Glutamatergic neuron (in vitro differentiated cells): ENCODE measurements around the gene SRGAP3. TPM values are rescaled to one million over a fixed set of nuclear protein-coding genes. Genes with fewer than 3 reads are reported as not detected.

Experiments used
- DNase-seq: peaks from one replicate; pipeline ENCODE4 v3.0.0; 2022
- H3K27ac Mint-ChIP-seq: one replicate; pipeline ENCODE4 v1.8.0; 2020; ENCODE audit warnings: mild to moderate bottlenecking, mixed read lengths, inconsistent platforms; ENCODE audit not compliant: unreplicated experiment
- H3K27me3 Mint-ChIP-seq: one replicate; pipeline ENCODE4 v1.8.0; 2020; ENCODE audit warnings: mild to moderate bottlenecking, moderate library complexity, mixed read lengths, inconsistent platforms; ENCODE audit not compliant: unreplicated experiment
- H3K36me3 Mint-ChIP-seq: one replicate; pipeline ENCODE4 v1.8.0; 2020; ENCODE audit warnings: mild to moderate bottlenecking, mixed read lengths, inconsistent platforms; ENCODE audit not compliant: unreplicated experiment
- H3K4me1 Mint-ChIP-seq: one replicate; pipeline ENCODE4 v1.8.0; 2020; ENCODE audit warnings: mild to moderate bottlenecking, low read depth, mixed read lengths, inconsistent platforms; ENCODE audit not compliant: unreplicated experiment
- H3K4me3 Mint-ChIP-seq: one replicate; pipeline ENCODE4 v1.8.0; 2020; ENCODE audit warnings: mild to moderate bottlenecking, mixed read lengths, inconsistent platforms; ENCODE audit not compliant: unreplicated experiment
- H3K9me3 Mint-ChIP-seq: one replicate; pipeline ENCODE4 v1.8.0; 2020; ENCODE audit warnings: mild to moderate bottlenecking, moderate library complexity, mixed read lengths, inconsistent platforms; ENCODE audit not compliant: unreplicated experiment
- total RNA-seq: library from RNA; stranded (reverse); fragmentation: NEBNext Ultra II Directional; extraction: Animal tissue kit (Norgen Biotek cat#: 25700); gene quantifications from one replicate; pipeline ENCODE4 v1.2.1, GENCODE V29; 2021; ENCODE audit not compliant: unreplicated experiment
- TF ChIP-seq, protein P1 (sequence below): fragments of 200-600 bp; sonication (generic); IDR thresholded peaks from one replicate; pipeline ENCODE4 v1.5.0; 2021; ENCODE audit not compliant: partially characterized antibody, unreplicated experiment

SRGAP3 gene
- total RNA-seq, 1 donor from 2014 or later = 197 TPM

DNA sequence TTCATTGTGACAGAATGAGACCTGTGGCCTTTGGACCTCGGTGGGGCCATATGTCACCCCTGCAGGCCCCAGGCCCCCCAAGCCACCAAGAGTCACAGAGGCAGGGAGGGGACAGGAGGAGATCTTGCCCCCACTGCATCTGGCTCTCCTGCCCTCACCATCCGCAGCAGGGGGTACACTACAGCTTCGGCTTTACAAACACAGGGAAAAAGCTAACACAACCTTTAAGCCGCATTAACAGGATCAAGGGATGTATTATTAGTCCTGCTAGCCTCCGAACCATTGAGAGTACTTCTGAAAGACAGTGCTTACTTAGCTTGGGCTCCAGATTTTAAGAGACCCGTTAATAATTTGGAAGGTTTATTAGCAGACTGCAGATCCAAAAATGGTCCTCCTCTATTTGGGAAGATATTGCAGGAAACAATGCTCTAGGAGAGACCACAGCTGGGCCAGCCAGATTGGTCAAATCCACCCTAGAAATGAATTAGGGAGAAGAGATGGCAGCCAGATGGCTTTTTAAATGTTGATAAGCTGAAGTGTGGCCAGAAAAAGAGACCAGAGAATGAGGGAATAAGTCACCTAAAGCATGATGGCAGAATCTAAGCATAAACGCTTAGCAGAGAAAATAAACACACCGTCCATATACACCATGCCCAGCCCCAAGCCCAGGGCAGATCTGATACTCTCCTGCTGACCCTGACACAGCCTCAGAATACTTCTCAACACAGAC lies 31.5 kb downstream of the SRGAP3 start:
- no peak for DNase-seq
- Mint-ChIP-seq H3K4me3 (peak overlapping the region; percentile 28), H3K27ac (peak overlapping the region; percentile 71), H3K9me3 (peaks cover 5% of the 10 kb centered on the region), H3K27me3 (peaks cover 10% of the 10 kb centered on the region), H3K36me3 (peaks cover 10% of the 10 kb centered on the region), H3K4me1 (peaks cover 46% of the 10 kb centered on the region)
- TF ChIP-seq, protein P1, sequence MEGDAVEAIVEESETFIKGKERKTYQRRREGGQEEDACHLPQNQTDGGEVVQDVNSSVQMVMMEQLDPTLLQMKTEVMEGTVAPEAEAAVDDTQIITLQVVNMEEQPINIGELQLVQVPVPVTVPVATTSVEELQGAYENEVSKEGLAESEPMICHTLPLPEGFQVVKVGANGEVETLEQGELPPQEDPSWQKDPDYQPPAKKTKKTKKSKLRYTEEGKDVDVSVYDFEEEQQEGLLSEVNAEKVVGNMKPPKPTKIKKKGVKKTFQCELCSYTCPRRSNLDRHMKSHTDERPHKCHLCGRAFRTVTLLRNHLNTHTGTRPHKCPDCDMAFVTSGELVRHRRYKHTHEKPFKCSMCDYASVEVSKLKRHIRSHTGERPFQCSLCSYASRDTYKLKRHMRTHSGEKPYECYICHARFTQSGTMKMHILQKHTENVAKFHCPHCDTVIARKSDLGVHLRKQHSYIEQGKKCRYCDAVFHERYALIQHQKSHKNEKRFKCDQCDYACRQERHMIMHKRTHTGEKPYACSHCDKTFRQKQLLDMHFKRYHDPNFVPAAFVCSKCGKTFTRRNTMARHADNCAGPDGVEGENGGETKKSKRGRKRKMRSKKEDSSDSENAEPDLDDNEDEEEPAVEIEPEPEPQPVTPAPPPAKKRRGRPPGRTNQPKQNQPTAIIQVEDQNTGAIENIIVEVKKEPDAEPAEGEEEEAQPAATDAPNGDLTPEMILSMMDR = no peak

DNA sequence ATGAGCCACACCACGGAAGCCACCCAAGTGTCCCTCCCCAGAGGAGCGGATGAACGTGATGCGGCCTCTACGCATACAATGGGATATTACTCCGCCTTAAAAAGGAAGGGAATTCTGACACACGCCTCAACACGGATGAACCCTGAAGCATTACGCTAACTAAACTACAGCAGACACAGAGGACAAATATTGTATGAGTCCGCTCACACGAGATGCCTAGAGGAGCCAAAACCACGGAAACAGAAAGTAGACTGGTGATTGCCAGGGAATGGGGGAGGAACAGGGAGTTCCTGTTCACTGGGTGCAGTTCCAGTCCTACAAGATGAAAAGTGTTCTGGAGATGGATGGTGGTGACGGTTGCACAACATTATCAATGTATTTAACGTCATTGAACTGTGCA lies 32.7 kb downstream of the SRGAP3 start:
- H3K27me3 Mint-ChIP-seq = peaks cover 8% of the 10 kb centered on the region
- TF ChIP-seq, protein P1 = no peak
- peak overlapping the region; percentile 23 for H3K27ac Mint-ChIP-seq
- H3K4me1 Mint-ChIP-seq = peaks cover 39% of the 10 kb centered on the region
- no peak overlapping the region for H3K4me3 Mint-ChIP-seq
- DNase-seq = no peak
- peaks cover 2% of the 10 kb centered on the region for H3K9me3 Mint-ChIP-seq
- peaks cover 8% of the 10 kb centered on the region for H3K36me3 Mint-ChIP-seq

DNA sequence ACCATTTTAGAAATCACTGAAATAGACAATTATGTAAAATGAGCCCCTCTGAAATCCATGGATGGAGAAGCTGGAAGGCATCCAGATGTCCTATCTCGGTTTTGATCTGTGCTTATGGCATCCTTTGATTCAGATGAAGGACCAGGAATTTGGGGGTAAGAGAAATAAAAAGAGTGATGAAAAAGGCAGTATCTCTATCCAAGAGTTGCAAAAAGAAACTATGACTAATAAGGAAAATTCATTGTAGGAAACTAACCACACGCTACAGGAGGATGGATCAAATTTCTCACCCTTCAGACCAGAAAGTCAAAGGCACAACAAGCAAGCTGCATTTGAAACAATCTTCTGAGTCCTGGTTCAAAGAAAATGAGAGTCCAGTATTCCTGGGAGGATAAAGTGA lies 34.8 kb downstream of the SRGAP3 start:
- H3K4me3 Mint-ChIP-seq = no peak overlapping the region
- H3K36me3 Mint-ChIP-seq = no peaks in the 10 kb centered on the region
- H3K27me3 Mint-ChIP-seq = peaks cover 4% of the 10 kb centered on the region
- DNase-seq = no peak
- H3K4me1 Mint-ChIP-seq = peaks cover 39% of the 10 kb centered on the region
- H3K9me3 Mint-ChIP-seq = peaks cover 7% of the 10 kb centered on the region
- TF ChIP-seq, protein P1 = no peak
- H3K27ac Mint-ChIP-seq = no peak overlapping the region

DNA sequence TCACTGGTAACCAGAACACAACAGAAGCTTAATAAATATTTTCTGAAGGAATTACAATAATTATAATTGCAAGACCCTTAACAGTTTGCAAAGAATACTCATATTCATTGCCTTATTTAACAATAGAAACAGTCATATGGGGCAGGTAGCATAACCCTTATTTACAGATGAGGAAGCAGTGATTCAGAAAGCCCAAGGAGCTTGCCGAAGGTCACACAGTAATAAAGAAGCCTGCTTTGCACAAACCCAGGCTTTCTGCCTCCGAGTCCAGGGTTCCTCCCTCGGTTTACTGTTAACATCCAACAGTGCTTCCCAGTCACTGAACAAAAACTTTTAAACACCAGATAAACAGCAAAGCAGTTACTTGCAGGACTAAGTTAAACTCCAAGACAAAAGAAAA lies 35.3 kb downstream of the SRGAP3 start:
- Mint-ChIP-seq H3K4me3 (no peak overlapping the region), H3K36me3 (no peaks in the 10 kb centered on the region), H3K27me3 (peaks cover 3% of the 10 kb centered on the region), H3K9me3 (peaks cover 7% of the 10 kb centered on the region), H3K27ac (peak overlapping the region; percentile 14), H3K4me1 (peaks cover 39% of the 10 kb centered on the region)
- no peak for DNase-seq
- TF ChIP-seq, protein P1 = no peak

DNA sequence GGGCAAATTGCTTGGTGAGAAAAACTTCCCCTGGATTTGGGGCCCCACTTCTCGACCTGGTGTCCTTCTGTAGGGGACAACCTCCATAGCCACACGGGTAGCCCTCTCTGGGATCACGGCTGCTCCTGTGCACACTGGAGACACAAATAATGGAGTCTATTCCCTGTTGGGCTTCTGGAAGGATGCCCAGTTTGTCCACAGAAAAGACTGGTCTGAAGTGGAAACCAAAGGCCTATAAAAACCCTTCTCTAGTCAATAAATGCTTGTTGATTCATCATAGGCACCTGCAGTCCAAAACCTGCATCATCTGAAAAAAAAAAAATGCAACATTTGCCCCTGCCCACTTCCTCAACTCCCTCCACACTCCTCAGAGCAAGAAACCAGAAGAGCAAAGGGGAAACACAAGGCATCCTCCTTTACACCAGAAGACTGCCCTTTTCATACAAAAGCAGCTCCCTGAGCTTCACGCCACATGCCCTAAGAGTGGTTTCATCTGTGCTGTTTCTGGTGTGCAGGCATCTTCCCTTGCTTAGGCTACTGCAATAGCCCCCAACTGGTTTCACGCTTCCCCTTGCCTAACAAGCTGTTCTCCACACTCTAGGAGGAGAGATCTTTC lies 36.3 kb downstream of the SRGAP3 start:
- peaks cover 3% of the 10 kb centered on the region for H3K27me3 Mint-ChIP-seq
- no peaks in the 10 kb centered on the region for H3K36me3 Mint-ChIP-seq
- H3K9me3 Mint-ChIP-seq = peaks cover 7% of the 10 kb centered on the region
- no peak for DNase-seq
- TF ChIP-seq, protein P1 = no peak
- H3K4me3 Mint-ChIP-seq = peak overlapping the region; percentile 34
- H3K4me1 Mint-ChIP-seq = peaks cover 37% of the 10 kb centered on the region
- no peak overlapping the region for H3K27ac Mint-ChIP-seq
